Activated naive CD8-positive, alpha-beta T cell treated with anti-CD3 and anti-CD28 coated beads, Interleukin-2, amount 50 U/mL, for 24 hours (primary cell): ENCODE measurements around the gene PEF1.

Experiments used
- ATAC-seq: fragments of 150-1000 bp; cut with Tn5 transposase; one replicate; pipeline ENCODE4 v1.10.0; 2021
- DNase-seq: peaks from one replicate; pipeline ENCODE4 v3.0.0; 2021
- H3K27ac Mint-ChIP-seq: one replicate; pipeline ENCODE4 v1.8.0; 2021; ENCODE audit warnings: mild to moderate bottlenecking, mixed read lengths
- H3K27me3 Mint-ChIP-seq: one replicate; pipeline ENCODE4 v1.8.0; 2021; ENCODE audit warnings: mixed read lengths
- H3K36me3 Mint-ChIP-seq: one replicate; pipeline ENCODE4 v1.8.0; 2021; ENCODE audit warnings: low read depth, mixed read lengths
- H3K4me1 Mint-ChIP-seq: one replicate; pipeline ENCODE4 v1.8.0; 2021; ENCODE audit warnings: mixed read lengths
- H3K4me3 Mint-ChIP-seq: one replicate; pipeline ENCODE4 v1.8.0; 2021; ENCODE audit warnings: mild to moderate bottlenecking, moderate library complexity, mixed read lengths
- H3K9me3 Mint-ChIP-seq: one replicate; pipeline ENCODE4 v1.8.0; 2021; ENCODE audit warnings: mixed read lengths

The PEF1 gene

GRCh38 chr1:31585736-31586365, 58.8 kb downstream of the PEF1 start:
- H3K36me3 Mint-ChIP-seq = no peaks in the 10 kb centered on the region
- no peak overlapping the region for H3K27ac Mint-ChIP-seq
- H3K4me1 Mint-ChIP-seq = peaks cover 2% of the 10 kb centered on the region
- H3K27me3 Mint-ChIP-seq = peaks cover 15% of the 10 kb centered on the region
- H3K9me3 Mint-ChIP-seq = no peaks in the 10 kb centered on the region
- no peak overlapping the region for H3K4me3 Mint-ChIP-seq
- DNase-seq (no peak), ATAC-seq (no peak)

GRCh38 chr1:31584869-31585735, 59.6 kb downstream of the PEF1 start:
- Mint-ChIP-seq H3K4me1 (peaks cover 2% of the 10 kb centered on the region), H3K4me3 (no peak overlapping the region), H3K27ac (no peak overlapping the region), H3K36me3 (no peaks in the 10 kb centered on the region), H3K27me3 (peaks cover 15% of the 10 kb centered on the region), H3K9me3 (no peaks in the 10 kb centered on the region)
- no peak for DNase-seq
- no peak for ATAC-seq

GRCh38 chr1:31583995-31584868, 60.4 kb downstream of the PEF1 start:
- Mint-ChIP-seq H3K27ac (no peak overlapping the region), H3K4me1 (peaks cover 2% of the 10 kb centered on the region), H3K4me3 (no peak overlapping the region), H3K27me3 (peaks cover 12% of the 10 kb centered on the region), H3K9me3 (no peaks in the 10 kb centered on the region), H3K36me3 (no peaks in the 10 kb centered on the region)
- ATAC-seq (no peak), DNase-seq (no peak)

- no peak overlapping the region for H3K4me3 Mint-ChIP-seq
- H3K36me3 Mint-ChIP-seq = no peaks in the 10 kb centered on the region
- peaks cover 8% of the 10 kb centered on the region for H3K27me3 Mint-ChIP-seq
- no peak overlapping the region for H3K27ac Mint-ChIP-seq
- no peak for ATAC-seq
- H3K4me1 Mint-ChIP-seq = peaks cover 2% of the 10 kb centered on the region
- no peaks in the 10 kb centered on the region for H3K9me3 Mint-ChIP-seq
- DNase-seq = no peak
These were observed 61.3 kb downstream of the PEF1 start for GRCh38 chr1:31583082-31583994.

GRCh38 chr1:31581821-31582810, 62.6 kb downstream of the PEF1 start:
- H3K4me3 Mint-ChIP-seq = no peak overlapping the region

GRCh38 chr1:31580891-31581603, 63.6 kb downstream of the PEF1 start:
- Mint-ChIP-seq H3K27me3 (peaks cover 7% of the 10 kb centered on the region), H3K27ac (no peak overlapping the region), H3K4me1 (no peaks in the 10 kb centered on the region), H3K4me3 (no peak overlapping the region), H3K9me3 (no peaks in the 10 kb centered on the region), H3K36me3 (no peaks in the 10 kb centered on the region)
- no peak for ATAC-seq
- DNase-seq = no peak

More at GRCh38 chr1:31581821-31582810, 62.6 kb downstream of the PEF1 start:
- Mint-ChIP-seq H3K27me3 (peaks cover 2% of the 10 kb centered on the region), H3K36me3 (no peaks in the 10 kb centered on the region), H3K9me3 (no peaks in the 10 kb centered on the region), H3K4me1 (no peaks in the 10 kb centered on the region), H3K27ac (no peak overlapping the region)
- DNase-seq = no peak
- ATAC-seq = no peak

DNA sequence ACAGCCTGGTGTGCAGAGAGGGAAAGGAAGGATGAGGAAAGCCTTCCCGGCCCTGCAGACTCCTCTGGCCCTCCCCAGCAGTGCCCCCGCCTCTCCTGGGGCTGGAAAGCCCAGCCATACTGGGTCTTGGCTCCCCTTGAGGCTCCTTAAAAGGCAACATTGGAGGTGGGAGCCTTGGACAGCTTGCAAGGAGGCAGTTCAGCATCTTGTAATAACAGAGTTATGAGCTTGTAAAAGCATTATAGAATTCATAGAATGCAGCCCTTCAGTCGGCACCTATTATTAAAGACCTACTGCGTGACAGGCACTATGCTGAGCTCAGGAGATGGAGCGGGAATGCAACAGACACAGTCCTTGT, 64.2 kb downstream of the PEF1 start:
- DNase-seq = no peak
- no peak overlapping the region for H3K4me3 Mint-ChIP-seq
- H3K4me1 Mint-ChIP-seq = no peaks in the 10 kb centered on the region
- no peak overlapping the region for H3K27ac Mint-ChIP-seq
- no peaks in the 10 kb centered on the region for H3K9me3 Mint-ChIP-seq
- H3K27me3 Mint-ChIP-seq = peaks cover 8% of the 10 kb centered on the region
- H3K36me3 Mint-ChIP-seq = no peaks in the 10 kb centered on the region
- no peak for ATAC-seq
